PC-9 (cell line): ENCODE data around the gene INSL4. TPM values are rescaled to one million over a fixed set of nuclear protein-coding genes. Genes with fewer than 3 reads are reported as not detected.

Source experiments
- BruUV-seq: library from RNA; stranded (reverse); fragments of 400-500 nt; replicated peaks from 2 replicates; lab custom pipeline; 2021; lab: Mats Ljungman, UMichigan
- CTCF ChIA-PET: fragments of 300-600 bp; sonication (Branson Sonifier 250); formaldehyde crosslinking; loops from one replicate; lab custom pipeline; 2022; ENCODE audit warnings: antibody characterized with exemption; lab: Charles Lee
- POLR2A ChIA-PET: fragments of 300-600 bp; sonication (Branson Sonifier 250); formaldehyde crosslinking; loops from one replicate; lab custom pipeline; 2022; ENCODE audit warnings: antibody characterized with exemption; ENCODE audit not compliant: unreplicated experiment; lab: Charles Lee
- DNase-seq, 2 experiments: peaks; one replicate each; pipeline versions ENCODE4 v3.0.0 to v3.0.0-alpha.2; 2015 to 2022; ENCODE audit warnings: mixed read lengths in 1 of 2
- H2AFZ ChIP-seq: fragments of 200-600 bp; sonication (generic); 2 replicates; pipeline ENCODE4 v1.8.1; 2017; ENCODE audit warnings: antibody characterized with exemption
- H3F3A ChIP-seq: fragments of 200-600 bp; sonication (generic); 2 replicates; pipeline ENCODE4 v1.8.1; 2017; ENCODE audit warnings: antibody characterized with exemption, mild to moderate bottlenecking, low read depth; ENCODE audit not compliant: insufficient read depth
- H3K27ac ChIP-seq: fragments of 200-600 bp; sonication (generic); 2 replicates; pipeline ENCODE4 v1.6.1; 2016; ENCODE audit warnings: mixed run types
- H3K27me3 ChIP-seq: fragments of 200-600 bp; sonication (generic); 2 replicates; pipeline ENCODE4 v1.6.1; 2016; ENCODE audit warnings: low read depth, mixed run types; ENCODE audit not compliant: insufficient read depth
- H3K36me3 ChIP-seq: fragments of 200-600 bp; sonication (generic); 2 replicates; pipeline ENCODE4 v1.6.1; 2016; ENCODE audit warnings: low read depth, mixed run types
- H3K4me1 ChIP-seq: fragments of 200-600 bp; sonication (generic); replicated peaks from 2 replicates; pipeline ENCODE4 v1.6.1; 2016; ENCODE audit warnings: mixed run types; ENCODE audit not compliant: insufficient read depth
- H3K4me2 ChIP-seq: fragments of 200-600 bp; sonication (generic); 2 replicates; pipeline ENCODE4 v1.6.1; 2017; ENCODE audit warnings: mixed run types
- H3K4me3 ChIP-seq: fragments of 200-600 bp; sonication (generic); 2 replicates; pipeline ENCODE4 v1.6.1; 2016; ENCODE audit warnings: mixed run types
- H3K79me2 ChIP-seq: fragments of 200-600 bp; sonication (generic); 2 replicates; pipeline ENCODE4 v1.6.1; 2017; ENCODE audit warnings: low read depth, mixed run types
- H3K9me2 ChIP-seq: fragments of 200-600 bp; sonication (generic); 2 replicates; pipeline ENCODE4 v1.8.1; 2017; ENCODE audit warnings: mild to moderate bottlenecking; ENCODE audit not compliant: insufficient read depth
- H3K9me3 ChIP-seq: fragments of 200-600 bp; sonication (generic); 2 replicates; pipeline ENCODE4 v1.8.1; 2016; ENCODE audit warnings: low read depth; ENCODE audit not compliant: insufficient read depth
- H4K20me1 ChIP-seq: fragments of 200-600 bp; sonication (generic); 2 replicates; pipeline ENCODE4 v1.8.1; 2017; ENCODE audit not compliant: insufficient read depth
- EZH2 ChIP-seq: fragments of 200-600 bp; sonication (generic); IDR thresholded peaks from 2 replicates; pipeline ENCODE4 v1.8.0; 2017; ENCODE audit warnings: antibody characterized with exemption, low read depth
- intact Hi-C: fragments of 100-400 bp; cut with micrococcal nuclease; formaldehyde crosslinking; loops from one replicate; pipeline ENCODE4 v1.10.0; 2022; ENCODE audit not compliant: unreplicated experiment
- total RNA-seq: library from RNA; stranded (reverse); gene quantifications from 2 replicates; pipeline ENCODE4 v1.2.3, GENCODE V29; 2021
- TF ChIP-seq, protein P1 (sequence below): fragments of 200-600 bp; sonication (generic); conservative IDR thresholded peaks from 2 replicates; pipeline ENCODE4 v1.6.1; 2017; ENCODE audit warnings: mixed run types, antibody characterized with exemption, mild to moderate bottlenecking, moderate library complexity

The INSL4 gene
- total RNA-seq, 1 experiment from 2014 or later = not detected

DNA sequence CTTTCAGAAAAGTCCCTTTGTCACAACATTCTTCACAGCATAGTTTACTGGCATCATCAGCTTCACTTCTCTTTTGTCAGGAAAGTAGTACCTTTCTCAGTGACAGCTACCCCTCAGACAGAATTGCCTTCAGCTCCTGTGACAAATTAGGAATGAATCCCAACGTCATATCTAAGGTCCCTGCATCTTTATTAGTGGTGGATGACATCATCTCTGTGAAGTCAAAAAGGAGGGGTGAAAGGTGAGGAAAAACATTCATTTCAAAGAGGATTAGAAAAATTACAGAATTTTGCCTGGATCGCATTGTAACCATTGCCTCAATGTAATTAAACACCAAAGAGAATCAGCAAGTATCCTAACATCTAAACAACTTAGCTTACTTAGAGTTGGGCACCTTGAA lies 37.9 kb upstream of the INSL4 start:
- no peaks in the 10 kb centered on the region for H3K36me3 ChIP-seq
- H3K4me3 ChIP-seq = no peak overlapping the region
- H3F3A ChIP-seq = no peaks in the 10 kb centered on the region
- POLR2A ChIA-PET = no interaction called here
- no peaks in the 10 kb centered on the region for H3K4me1 ChIP-seq
- H4K20me1 ChIP-seq = no peaks in the 10 kb centered on the region
- no peak overlapping the region for H2AFZ ChIP-seq
- DNase-seq = no peak
- H3K9me3 ChIP-seq = no peaks in the 10 kb centered on the region
- no peaks in the 10 kb centered on the region for H3K79me2 ChIP-seq
- TF ChIP-seq, protein P1, sequence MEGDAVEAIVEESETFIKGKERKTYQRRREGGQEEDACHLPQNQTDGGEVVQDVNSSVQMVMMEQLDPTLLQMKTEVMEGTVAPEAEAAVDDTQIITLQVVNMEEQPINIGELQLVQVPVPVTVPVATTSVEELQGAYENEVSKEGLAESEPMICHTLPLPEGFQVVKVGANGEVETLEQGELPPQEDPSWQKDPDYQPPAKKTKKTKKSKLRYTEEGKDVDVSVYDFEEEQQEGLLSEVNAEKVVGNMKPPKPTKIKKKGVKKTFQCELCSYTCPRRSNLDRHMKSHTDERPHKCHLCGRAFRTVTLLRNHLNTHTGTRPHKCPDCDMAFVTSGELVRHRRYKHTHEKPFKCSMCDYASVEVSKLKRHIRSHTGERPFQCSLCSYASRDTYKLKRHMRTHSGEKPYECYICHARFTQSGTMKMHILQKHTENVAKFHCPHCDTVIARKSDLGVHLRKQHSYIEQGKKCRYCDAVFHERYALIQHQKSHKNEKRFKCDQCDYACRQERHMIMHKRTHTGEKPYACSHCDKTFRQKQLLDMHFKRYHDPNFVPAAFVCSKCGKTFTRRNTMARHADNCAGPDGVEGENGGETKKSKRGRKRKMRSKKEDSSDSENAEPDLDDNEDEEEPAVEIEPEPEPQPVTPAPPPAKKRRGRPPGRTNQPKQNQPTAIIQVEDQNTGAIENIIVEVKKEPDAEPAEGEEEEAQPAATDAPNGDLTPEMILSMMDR = no peak
- TF ChIP-seq EZH2 = no peak
- CTCF ChIA-PET = no interaction called here
- H3K27me3 ChIP-seq = no peaks in the 10 kb centered on the region
- intact Hi-C loops = no loop called here
- no peak overlapping the region for H3K27ac ChIP-seq
- H3K4me2 ChIP-seq = no peak overlapping the region
- H3K9me2 ChIP-seq = no peaks in the 10 kb centered on the region
- no TSS peak for BruUV-seq

GRCh38 chr9:5195463-5195862 lies 35.8 kb upstream of the INSL4 start:
- no peaks in the 10 kb centered on the region for H3K27me3 ChIP-seq
- ChIA-PET CTCF (no interaction called here), POLR2A (no interaction called here)
- H4K20me1 ChIP-seq = no peaks in the 10 kb centered on the region
- no peak for DNase-seq
- TF ChIP-seq, protein P1 = no peak
- TF ChIP-seq EZH2 = no peak
- no peaks in the 10 kb centered on the region for H3F3A ChIP-seq
- H3K27ac ChIP-seq = no peak overlapping the region
- H2AFZ ChIP-seq = no peak overlapping the region
- no peak overlapping the region for H3K4me2 ChIP-seq
- no peaks in the 10 kb centered on the region for H3K9me3 ChIP-seq
- no peaks in the 10 kb centered on the region for H3K36me3 ChIP-seq
- no TSS peak for BruUV-seq
- H3K9me2 ChIP-seq = no peaks in the 10 kb centered on the region
- no peaks in the 10 kb centered on the region for H3K4me1 ChIP-seq
- intact Hi-C loops = no loop called here
- no peaks in the 10 kb centered on the region for H3K79me2 ChIP-seq
- no peak overlapping the region for H3K4me3 ChIP-seq

DNA sequence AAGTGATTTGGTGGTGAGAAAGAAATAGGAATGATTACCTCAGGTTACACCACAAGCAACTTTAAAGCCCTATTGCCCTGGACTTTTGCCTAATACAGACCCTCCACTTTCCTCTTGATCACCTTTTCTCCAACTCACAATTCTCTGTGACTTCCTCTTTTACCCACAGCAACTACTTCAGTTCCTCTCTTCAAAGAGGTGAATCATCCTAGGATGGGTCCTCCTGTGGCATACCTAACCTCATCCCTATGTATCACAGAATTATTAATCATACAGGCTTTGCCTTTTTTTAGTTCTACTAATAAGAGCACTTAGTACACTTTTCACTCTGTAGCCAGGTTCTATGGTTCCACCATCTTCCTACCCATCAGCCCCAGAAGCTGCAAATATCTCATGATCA lies 26.1 kb upstream of the INSL4 start:
- no peaks in the 10 kb centered on the region for H3K4me1 ChIP-seq
- H3F3A ChIP-seq = no peaks in the 10 kb centered on the region
- H3K4me2 ChIP-seq = no peak overlapping the region
- no peak overlapping the region for H3K4me3 ChIP-seq
- CTCF ChIA-PET = no interaction called here
- H3K27ac ChIP-seq = no peak overlapping the region
- H3K36me3 ChIP-seq = no peaks in the 10 kb centered on the region
- no peaks in the 10 kb centered on the region for H3K79me2 ChIP-seq
- H2AFZ ChIP-seq = no peak overlapping the region
- no peaks in the 10 kb centered on the region for H4K20me1 ChIP-seq
- no peaks in the 10 kb centered on the region for H3K9me3 ChIP-seq
- intact Hi-C loops = no loop called here
- TF ChIP-seq, protein P1 = no peak
- no peak for TF ChIP-seq EZH2
- BruUV-seq = no TSS peak
- H3K9me2 ChIP-seq = no peaks in the 10 kb centered on the region
- POLR2A ChIA-PET = no interaction called here
- DNase-seq = no peak
- H3K27me3 ChIP-seq = no peaks in the 10 kb centered on the region
